Coronary artery (tissue), 2 donors: ENCODE measurements around the gene RPS15.
A peak's percentile ranks its signal among the peaks of the same experiment; 100 is the strongest.

Source experiments
- DNase-seq: peaks from one replicate; pipeline ENCODE4 v3.0.0-alpha.2; 2017; ENCODE audit warnings: low spot score
- H3K27ac ChIP-seq, 2 donors: fragments of 200-600 bp; sonication (generic); one replicate each; pipeline ENCODE4 v1.5.1; 2016 to 2019
- H3K4me3 ChIP-seq: fragments of 200-600 bp; sonication (generic); 2 replicates; pipeline ENCODE4 v1.5.1; 2016; ENCODE audit warnings: mild to moderate bottlenecking, moderate library complexity
- TF ChIP-seq, protein P1 (sequence below): fragments of 200-600 bp; sonication (generic); IDR thresholded peaks from one replicate; pipeline ENCODE4 v1.5.1; 2019; ENCODE audit warnings: antibody characterized with exemption

RPS15 gene

DNA sequence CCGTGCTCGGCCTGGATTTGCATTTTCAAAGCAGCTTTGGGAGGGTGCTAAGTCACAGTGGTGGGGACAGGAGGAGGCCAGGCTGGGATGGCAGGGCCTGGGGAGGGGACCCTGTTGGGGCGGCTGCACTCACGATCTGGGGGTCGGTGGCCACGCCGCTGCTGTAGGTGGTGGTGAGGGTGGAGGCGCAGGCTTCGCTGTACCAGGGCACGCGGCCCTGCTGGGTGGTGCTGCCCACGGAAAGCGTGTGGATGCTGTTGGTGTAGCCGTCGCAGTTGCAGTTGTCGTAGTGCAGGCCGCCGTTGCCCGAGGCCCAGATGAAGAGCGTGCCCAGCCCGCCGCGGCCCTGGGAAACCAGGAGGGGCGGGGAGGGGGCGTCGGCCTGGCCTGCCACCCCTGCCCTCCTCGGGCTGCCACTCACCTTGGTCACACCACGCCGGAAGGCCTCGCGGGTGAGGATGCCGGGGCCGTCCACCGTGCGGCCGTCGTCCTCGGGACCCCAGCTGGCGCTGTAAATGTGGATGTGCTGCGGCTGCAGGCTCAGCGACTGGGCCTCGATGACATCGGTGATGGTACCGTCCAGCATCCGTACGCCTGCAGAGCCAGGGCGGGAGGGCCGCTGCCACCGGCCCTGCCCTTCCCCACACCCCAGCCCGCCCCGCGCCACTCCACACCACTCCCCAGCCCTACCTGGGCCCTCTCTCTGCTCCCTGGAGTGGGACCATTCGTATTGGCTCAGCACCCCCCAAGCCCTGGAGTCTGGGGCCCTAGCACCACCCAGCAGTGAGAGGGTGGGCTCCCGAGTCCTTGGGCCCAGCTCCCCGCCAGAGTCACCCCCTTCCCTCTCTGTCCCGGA is 48.8 kb downstream of the RPS15 start:
- no peak for DNase-seq
- TF ChIP-seq, protein P1, sequence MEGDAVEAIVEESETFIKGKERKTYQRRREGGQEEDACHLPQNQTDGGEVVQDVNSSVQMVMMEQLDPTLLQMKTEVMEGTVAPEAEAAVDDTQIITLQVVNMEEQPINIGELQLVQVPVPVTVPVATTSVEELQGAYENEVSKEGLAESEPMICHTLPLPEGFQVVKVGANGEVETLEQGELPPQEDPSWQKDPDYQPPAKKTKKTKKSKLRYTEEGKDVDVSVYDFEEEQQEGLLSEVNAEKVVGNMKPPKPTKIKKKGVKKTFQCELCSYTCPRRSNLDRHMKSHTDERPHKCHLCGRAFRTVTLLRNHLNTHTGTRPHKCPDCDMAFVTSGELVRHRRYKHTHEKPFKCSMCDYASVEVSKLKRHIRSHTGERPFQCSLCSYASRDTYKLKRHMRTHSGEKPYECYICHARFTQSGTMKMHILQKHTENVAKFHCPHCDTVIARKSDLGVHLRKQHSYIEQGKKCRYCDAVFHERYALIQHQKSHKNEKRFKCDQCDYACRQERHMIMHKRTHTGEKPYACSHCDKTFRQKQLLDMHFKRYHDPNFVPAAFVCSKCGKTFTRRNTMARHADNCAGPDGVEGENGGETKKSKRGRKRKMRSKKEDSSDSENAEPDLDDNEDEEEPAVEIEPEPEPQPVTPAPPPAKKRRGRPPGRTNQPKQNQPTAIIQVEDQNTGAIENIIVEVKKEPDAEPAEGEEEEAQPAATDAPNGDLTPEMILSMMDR, result no peak
- Histone ChIP-seq H3K27ac (no peak overlapping the region), H3K4me3 (no peak overlapping the region)

DNA sequence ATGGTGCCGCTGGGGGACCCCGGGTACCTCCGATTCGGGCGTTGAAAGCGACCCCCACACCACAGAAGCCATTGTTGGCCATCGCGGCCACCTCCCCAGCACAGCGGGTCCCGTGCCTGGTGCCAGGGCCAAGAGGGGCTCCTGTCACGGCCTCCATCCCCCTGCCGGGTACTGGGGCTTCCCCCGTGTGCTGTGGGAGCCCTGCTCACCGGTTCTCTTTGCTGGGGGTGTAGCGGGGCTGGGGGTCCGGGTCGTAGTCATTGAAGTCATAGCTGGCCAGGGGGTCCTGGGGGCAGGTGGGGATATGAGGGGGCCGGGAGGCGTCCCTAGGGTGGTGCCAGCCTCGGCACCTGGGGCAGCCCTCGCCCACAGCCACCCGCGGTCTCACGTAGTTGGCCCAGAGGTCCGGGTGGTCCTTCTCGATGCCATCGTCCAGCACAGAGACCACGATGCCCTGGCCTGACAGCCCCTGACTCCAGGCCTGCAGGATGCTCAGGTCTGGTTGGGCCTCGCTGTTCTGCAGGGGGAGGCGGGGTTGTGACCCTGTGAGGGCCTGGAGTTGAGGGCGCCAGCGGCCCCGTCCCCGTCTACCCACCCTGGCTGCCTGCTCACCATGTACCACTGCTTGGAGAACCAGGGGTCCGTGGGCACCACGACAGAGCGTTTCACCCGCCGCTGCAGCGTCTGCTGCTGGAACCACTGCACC is 49.5 kb downstream of the RPS15 start:
- Histone ChIP-seq H3K4me3 (no peak overlapping the region), H3K27ac (no peak overlapping the region)
- no peak for DNase-seq
- TF ChIP-seq, protein P1, result no peak

DNA sequence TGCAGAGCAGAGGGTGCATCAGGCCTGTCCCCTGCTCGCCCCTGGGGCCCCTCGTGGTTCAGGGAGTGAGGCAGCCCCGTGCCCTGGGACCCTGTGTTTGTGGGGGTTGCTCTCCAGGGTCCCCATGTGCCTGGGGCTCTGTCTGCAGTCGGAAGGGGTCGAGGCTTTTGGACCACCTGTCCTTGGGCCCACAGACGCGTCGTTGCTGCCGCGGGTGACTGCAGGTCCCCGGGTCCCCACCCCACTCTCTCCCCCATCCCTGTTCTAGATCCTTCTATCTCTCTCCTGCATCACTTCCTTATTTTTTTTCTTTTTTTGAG is 50.0 kb downstream of the RPS15 start:
- TF ChIP-seq, protein P1, result no peak
- Histone ChIP-seq H3K27ac (no peak overlapping the region), H3K4me3 (no peak overlapping the region)
- no peak for DNase-seq

DNA sequence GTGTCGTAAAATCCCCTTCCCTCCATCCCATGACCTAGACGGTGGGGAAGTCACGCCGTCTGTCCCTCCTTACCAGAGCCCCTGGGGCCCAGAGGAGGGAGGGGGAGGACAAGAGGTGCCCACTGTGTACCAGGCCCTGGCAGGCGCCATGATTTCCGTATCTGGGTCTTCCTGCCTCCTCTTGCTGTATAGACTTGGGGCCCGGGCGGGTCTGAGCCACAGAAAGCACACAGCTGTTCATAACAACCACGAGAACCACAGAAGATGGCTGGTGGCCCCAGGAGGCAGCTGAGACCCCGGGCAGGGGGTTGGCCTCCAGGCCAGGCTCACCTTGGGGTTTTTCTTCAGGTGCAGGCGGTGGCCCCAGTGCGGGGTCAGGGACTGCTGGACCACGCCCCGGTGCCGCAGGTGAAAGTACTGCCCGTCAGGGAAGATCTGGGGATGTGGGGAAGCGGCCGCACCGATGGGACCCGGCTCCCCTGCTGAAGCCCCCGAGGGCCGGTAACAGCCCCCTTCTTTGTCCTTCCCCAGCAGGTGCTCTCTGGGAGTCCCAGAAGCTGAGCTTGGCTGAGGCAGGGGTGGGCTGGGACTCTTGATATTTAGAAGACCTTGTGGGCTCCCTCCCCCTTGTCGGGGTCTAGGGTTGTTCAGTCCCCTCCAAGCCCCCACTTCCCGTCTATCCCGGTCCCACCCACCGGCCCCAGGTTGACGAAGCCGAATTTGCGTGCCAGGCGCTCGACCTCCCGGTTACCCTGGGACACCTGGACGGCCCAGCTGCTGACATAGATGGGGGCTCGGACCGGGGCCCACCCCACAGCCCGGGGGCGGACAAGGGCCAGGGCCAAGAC is 51.5 kb downstream of the RPS15 start:
- Histone ChIP-seq H3K27ac (peak overlapping the region; percentile 66 to 84), H3K4me3 (peak overlapping the region; percentile 73)
- DNase-seq, result peak; percentile 87
- TF ChIP-seq, protein P1, result no peak
